SK-N-MC (cell line): Measurements from ENCODE around the gene B4GALT6.

Experiments used
- EZH2 ChIP-seq: fragments of 200-600 bp; sonication (generic); IDR thresholded peaks from one replicate; pipeline ENCODE4 v1.6.1; 2017; ENCODE audit warnings: antibody characterized with exemption
- POLR2AphosphoS5 ChIP-seq: IDR thresholded peaks from 2 replicates; pipeline ENCODE4 v1.6.1; 2012; ENCODE audit warnings: mild to moderate bottlenecking, low read depth, low read length, borderline replicate concordance

GRCh38 chr18:31707815-31708214 lies 23.4 kb upstream of the B4GALT6 start:
- TF ChIP-seq EZH2 (no peak), POLR2AphosphoS5 (no peak)
